CD4-positive, alpha-beta T cell treated with Interferon gamma for 1 hour (primary cell): Measurements from ENCODE around the gene PRKAG1.

ENCODE experiments used
- DNase-seq: peaks from one replicate; pipeline ENCODE4 v3.0.0-alpha.2; 2020

The PRKAG1 gene

DNA sequence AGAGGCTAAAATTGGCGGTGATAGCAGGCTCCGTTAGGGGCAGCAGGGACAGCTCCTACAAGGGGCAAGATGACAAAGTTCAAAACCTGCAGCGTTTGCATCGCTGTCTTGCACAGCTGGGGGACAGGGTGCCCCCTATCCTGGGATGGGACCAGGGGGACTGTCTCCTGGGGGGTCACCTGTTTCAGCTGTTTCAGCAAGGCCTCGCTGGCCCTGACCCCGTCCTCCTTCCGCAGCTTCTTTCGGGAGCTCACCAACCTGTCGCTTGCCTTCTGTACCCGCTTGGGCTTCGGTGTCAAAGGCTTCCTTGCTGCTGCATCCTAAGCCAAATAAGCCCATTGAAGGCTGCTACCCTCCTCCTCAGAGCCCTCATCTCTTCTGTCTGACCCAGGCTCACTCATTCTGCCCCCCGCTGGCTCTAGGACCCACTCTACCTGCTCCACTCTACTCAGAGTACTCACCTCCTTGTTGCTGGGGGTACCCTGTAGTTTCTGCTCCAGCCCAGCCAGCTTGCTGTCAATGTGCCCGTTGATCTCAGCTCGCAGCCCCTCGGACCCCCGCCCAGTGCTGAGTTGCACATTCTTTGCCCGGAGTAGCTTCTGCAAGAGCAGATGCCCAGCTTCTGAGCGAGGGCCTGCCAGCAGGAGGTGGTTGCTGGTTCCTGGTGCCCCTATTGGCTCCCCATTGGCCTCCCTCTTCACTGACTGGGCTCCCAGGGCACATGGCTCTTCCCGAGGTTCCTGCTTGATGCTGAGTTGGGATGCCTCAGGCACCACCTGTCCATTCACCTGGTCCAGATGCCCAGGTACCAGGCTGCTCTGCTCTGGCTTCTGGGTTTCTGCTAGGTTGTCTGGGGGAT lies 12.4 kb upstream of the PRKAG1 start:
- DNase-seq = no peak

DNA sequence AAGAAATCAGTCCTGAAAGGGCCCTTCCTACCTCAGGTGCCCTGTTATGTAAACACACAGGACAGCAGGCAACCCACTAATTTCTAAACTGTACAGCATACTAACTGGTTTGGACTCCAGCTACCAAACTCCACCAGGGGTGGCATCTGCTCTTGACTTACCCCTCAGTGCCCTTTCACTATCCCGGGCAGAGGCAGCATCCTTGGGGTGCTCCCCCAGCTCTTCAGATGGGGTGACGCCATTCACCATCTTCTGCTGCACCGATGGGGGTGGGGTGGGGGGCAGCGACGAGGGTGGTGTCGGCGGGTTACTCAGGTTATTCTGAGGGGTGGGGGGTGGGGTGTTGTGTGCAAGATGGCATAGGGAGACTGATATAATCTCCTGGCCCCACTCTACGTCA lies 11.5 kb upstream of the PRKAG1 start:
- no peak for DNase-seq

DNA sequence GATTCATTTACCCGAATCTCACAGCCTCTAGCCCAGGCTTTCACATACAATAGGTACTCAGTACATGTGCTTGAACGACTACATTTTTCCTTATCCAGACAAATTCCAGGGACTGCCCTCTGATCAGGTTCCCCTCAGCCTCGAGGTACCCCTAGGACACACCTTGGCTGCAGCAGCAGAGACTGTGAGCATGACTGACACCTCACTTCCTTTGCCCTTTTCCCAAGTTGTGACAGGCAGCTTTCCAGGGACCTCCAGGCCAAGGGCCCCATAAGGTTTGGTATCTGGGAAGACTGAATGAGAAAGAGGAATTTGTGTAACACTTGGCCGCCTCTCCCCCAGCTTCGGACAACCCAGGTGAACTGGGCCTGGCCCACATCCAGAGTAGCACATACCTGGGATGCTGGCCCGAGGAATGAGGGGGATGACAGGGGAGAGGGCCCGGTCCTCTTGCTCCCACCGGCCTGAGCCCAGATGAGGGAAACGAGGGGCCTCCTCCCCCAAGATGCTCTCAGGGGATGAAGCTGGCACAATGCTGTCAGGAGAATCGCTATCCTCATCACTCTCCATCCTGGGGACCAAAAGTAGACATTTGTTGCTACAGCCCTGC lies 10.2 kb upstream of the PRKAG1 start:
- DNase-seq = no peak

DNA sequence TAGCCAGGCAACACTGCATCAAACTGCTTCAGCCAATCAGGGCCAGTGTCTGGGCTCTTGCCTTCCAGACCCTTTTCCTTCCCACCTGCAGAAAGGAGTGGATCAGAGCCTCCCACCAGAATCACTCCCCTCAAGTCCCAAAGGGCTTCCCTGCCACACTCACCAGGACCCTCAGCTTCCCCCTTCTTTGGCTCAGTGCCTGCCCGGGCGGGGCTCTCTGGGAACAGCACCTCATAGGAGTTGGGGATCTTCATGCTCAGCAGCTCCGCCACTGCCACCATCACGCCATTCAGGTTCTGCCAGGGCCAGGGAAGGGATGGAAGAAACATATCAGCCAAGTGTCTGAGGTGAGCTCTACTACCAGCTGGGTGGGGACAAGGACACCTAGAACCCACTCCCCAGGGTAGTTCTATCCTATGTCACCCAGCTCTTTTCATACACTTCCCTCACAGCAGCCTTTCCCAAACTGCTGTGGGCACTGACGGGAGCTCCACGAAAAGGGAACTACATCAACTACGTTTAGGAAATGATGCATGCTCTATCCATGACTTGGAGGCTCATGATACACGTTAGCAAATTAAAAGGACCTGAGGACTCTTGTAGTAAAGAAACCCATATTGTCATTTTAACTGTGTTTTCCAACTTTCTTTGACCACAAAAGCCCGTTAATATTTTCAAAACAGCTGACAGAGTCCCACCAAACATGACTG lies 9.4 kb upstream of the PRKAG1 start:
- no peak for DNase-seq

DNA sequence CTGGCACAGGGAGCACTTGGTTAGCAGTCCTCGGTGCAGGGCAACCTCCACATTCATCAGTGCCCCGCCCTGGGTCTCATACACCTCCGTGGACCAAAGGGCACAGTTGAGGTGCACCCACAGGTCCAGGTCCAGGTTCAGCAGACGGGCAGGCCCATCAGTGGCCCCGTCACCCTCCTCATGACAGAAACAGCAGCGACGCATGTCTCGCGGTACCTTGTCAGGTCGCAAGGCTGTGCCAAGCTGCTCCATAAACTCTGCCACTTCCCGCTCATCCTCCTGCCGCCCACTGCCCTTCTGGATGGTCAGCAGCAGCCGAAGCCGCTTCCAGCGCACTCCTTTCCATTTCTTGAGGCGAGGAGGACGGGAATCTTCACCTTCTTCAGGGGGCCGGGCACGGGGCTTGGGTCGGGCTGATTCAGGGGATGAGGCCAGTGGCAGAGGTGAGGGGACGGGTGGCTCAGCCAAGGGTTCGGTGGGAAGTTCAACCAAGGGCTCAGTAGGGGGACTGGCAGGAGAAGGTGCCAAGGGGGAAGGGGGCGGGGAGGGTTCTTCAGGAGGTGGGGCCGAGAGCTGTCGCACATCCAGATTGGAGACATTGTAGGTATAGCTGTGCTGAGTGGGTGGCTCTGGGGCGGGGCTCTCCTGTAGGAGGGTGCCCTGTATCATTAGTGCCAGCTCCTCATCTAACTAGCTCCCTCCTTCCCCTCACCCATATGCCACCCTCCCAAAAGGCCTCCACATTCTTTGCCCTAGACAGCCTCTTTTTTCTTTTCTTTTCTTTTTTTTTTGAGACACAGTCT lies 8.3 kb upstream of the PRKAG1 start:
- no peak for DNase-seq

DNA sequence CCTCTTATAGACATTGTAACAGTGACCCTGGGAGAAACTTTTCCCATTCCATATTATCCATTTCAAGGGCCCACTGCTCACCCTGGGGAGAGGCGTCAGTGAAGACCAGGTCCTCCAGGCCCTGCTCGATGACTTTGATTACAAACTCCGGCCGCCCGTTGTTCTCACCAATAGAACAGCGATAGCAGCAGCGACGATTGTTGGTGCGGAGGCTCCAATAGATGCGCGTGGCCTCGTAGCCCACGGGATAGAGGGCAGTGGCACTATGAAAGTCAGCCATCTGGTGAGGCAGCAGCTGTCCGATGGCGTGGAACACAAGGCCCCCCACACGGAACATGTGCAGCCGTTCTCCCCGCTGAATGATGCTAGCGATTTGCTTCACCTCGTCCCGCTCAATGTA lies 7.5 kb upstream of the PRKAG1 start:
- DNase-seq = no peak

DNA sequence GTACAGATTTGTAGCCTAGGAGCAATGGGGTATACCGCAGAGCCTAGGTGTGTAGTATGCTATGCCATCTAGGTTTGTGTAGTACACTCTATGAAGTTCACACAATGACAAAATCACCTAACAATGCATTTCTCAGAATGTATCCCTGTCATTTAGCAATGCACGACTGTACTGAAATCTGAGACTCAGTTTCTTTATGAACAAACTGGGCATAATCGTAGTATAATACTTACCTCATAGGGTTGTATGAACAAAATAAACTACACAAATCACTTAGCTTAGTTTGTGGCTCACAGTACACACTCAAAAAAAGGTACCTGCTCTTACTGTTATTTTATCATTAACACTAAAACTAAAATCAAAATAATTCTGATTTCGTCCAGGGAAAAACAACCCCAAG lies 6.9 kb upstream of the PRKAG1 start:
- DNase-seq = no peak

DNA sequence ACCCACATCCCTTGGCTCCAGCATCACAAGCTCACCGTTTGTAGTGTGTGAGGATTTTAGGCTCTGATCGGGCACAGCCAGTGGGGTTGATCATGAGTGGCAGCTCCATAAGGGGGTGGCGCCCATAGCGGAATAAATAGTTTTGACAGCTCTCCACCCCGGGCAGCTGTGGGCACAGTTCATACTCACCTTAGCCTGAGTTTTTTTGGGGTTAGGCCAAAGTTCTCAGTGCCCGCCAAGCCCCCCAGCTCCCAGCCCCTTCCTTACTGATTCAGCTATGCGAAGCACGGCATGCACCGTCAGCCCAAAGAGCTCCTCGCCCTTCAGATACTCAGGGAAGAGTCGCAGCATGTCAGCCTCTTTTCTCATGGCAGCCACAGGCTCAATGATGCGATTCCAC lies 6.0 kb upstream of the PRKAG1 start:
- DNase-seq = no peak

DNA sequence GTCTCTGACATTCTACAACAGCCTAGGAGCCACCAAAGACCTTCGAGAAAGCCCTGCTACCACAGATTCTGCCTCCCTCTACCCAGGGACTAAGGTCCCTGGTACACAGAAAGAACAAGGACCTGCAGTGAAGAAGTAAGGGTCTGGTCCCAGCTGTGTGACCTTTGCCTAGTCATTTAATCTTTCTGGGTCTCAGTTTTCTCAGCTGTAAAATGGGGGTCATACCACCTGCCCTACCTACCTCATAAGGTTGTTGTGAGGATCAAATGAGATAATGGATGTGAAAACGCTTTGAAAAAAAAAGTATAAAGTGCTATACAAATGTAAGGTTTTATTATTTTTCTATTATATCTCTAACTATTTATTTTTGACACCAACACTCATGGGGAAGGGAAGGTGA lies 5.2 kb upstream of the PRKAG1 start:
- DNase-seq = no peak

DNA sequence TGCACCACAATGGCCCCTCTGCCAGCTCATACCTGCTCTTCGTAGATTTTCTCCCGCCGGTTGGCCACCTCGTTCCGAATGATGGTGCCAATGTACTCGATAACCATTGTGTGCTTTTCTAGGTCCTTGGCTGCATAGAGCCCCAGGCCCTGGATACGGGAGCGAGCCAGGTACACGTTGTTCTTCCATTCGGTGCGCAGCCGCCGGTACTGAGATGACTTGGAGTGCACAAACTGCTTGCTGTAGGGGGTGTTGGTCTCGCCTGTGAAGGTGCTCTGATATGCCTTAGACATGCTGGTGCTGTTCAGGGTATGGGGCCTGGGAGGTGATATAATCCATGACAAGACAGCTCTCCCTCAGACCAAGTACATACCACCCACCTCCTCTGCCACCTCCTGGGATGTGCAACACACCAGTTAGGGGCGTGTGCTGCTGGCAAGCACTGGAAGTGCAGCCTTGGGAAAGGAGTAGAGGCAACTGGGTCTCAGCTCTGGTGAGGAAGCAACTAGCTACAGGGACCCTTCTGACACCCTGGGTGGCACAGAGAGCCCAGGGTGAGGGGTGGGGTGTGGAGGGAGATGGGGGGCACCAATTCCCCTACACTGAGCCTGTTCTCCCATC lies 4.1 kb upstream of the PRKAG1 start:
- no peak for DNase-seq

DNA sequence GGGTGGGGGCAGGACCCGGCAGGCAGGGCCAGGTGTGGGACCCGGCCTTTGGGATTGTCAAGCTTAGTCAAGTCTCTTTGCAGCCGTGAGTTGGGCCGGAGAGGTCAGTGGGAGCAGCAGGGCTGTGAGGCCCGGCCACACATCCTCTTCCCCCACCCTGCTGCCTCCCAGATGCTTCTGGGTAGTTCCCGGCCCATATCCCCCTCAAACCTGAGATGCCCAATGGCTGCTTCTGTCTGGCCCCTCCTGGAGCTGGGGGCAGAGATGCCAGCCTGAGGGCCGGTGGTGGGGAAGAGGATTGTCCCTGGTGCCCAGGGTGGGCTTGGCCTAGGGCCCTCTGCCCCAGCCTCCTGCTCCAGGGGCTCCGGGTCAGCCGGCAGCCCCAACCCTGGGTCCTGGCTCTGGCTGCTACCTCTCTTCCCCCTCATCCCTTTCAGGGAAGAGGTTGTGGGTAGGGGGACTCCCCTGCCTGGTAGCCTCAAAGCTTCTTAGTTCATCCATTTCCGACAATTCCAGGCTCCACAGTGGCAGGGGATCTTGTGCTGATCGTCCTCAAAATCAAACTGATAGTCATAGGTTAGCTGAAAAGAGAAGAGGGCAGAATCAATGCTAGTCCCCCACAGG lies 2.8 kb upstream of the PRKAG1 start:
- DNase-seq = no peak

DNA sequence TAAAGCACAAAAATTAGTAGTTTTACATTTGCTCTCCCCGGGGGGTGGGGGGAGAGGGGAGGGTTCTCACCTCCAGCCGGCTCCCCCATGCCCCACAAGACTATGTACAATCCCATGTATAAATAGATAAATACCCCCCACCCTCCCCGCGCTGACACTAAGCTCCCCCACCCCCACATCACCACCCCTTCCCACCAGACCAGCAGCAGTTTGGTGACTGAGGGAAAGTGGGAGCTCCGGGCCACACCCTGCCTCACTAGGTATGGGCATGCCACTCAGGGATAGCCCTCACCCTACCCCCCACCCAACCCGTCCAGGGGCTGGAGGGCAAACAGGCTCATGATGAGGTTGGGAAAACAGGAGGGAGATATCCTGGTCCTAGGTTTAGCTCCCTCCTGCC lies 1.9 kb upstream of the PRKAG1 start:
- no peak for DNase-seq

DNA sequence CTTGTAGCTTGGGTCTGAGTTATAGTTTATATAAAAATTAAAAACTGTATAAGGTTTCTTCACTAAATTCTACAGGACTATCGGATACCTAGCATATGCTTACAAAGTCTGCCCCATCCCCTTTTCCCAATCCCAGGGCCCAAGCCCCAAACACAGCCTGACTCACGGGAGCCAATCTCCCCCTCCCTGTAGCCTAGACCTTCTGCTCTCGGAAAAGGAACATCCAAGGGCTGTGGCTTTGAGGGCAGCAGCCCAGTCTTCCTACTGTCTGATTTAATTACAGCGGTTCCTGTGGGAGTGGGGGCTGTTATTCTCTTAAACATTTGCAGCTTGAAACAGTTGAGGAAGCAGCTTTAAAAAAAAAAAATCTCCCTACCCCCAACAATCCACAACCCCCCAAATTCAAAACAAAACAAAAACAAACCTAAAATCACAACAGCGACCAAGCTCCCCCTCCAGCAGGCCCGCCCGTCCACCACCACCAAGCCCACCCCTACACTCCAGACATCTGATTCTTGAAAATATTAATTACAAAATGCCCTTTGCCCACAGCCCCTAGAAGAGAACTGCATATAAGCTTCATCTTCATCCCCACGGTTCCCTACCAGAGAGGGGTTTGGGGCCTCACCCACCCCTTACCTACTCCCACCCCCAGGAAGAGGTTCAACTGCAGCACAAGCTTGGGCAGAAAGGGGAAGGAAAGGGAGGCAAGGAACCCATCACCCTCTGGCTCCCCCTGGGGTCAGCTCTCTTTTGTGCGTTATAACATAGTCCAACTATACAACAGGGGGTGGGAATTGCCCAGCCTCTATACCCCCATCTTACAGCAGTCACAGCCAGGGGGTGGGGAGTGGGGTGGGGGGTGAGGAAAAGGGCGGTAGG lies 1.1 kb upstream of the PRKAG1 start:
- DNase-seq = peak; percentile 67

DNA sequence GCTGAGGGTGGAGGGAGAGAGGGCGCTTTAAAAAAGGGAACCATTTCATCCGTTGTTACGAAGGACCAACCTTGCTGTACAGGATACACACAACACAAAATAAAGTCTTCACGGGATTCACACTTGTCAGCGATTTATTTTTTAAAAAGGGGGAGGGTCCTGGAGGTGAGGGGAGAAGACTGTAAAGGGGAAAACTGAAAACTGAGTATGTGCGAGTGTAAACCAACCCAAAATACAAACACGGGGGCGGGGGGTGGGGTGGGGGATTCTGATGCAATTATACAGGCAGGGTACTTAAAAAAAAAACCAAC lies 499 bp upstream of the PRKAG1 start:
- no peak for DNase-seq

DNA sequence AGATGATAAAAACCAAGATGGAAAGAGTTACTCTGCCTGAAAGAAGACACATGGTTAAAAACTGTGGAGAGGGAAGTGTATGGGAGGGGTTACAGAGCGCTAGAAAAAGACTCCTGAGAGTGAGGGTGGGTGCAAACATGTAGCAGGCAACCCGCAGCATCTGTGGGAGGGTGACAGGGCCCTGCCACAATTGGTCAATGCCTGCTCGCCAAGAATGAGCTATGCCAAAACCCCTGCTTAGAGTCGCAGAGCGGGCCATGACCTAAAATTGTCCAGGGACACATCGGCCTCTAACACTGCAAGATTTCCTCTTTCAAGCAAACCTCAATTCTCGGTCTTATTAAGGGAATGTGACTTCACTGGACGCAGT lies 700 bp downstream of the PRKAG1 start:
- peak; percentile 42 for DNase-seq

DNA sequence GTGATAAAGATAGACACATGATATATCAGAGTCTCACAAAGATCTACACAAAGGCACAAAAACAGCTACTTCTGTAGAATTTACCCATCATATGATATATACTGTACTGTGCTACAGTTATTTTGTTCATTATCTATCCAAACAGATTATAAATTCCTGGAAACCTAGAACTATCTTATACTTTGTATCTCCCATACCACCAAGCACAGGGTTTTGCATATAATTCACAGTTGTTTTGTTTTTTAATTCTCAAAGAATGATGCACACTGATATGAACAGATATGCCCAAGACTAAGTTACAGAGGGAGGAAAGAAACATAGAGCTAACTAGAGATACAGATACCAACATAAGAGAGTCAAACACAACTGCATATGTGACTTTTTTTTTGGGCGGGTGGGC lies 3.4 kb downstream of the PRKAG1 start:
- no peak for DNase-seq

DNA sequence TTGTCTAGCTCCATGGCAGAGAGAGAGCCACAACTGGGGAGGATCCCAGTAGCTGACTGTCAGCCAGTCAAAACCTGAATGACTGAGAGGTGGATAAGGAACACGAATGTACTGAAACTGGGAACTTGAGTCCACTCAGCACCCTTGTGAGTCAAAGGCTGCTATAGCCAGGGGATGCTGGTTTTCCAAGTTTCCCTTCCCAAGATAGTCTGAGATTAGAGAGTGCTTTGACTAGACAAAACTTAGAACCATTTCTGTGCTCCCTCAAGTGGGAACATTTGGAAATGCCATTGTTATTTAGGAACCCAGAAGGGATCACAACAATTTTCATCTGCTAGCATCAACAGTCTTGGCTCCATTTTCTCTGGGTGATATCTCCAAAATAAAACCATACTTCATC lies 4.0 kb downstream of the PRKAG1 start:
- DNase-seq = no peak

DNA sequence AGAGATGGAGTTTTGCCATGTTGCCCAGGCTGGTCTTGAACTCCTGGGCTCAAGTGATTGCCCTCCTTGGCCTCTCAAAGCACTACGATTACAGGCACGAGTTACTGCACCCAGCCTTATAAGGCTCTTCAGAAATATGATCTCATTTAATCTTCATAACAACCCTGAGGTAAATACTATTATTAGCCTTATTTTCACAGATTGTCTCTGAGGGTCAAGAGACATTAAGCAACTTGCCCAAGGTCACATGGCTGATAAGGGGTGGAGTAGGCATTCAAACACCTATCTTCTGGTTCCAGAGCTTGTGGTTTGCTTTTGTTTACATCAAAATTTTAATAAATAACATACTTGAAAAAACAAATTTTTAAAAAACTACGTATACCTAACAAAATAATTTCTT lies 5.1 kb downstream of the PRKAG1 start:
- no peak for DNase-seq

DNA sequence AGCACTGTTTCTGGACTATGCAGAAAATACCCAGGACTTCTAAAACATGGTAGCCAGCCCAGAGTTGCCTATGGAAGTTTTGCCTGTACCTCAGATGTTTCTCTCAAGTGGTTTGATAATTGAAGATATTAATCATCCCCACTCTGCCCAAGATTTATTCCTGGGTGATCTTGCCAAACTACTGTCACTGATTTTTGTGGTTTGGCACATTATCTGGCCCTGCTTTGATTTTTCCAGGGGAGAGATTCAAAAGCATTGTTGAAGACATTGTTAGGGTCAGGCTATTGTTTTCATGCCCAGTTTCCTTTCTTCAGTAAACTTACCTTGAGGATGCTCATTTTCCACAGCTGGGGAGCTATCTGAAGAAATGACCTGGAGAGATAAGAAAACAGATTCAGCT lies 5.8 kb downstream of the PRKAG1 start:
- no peak for DNase-seq

DNA sequence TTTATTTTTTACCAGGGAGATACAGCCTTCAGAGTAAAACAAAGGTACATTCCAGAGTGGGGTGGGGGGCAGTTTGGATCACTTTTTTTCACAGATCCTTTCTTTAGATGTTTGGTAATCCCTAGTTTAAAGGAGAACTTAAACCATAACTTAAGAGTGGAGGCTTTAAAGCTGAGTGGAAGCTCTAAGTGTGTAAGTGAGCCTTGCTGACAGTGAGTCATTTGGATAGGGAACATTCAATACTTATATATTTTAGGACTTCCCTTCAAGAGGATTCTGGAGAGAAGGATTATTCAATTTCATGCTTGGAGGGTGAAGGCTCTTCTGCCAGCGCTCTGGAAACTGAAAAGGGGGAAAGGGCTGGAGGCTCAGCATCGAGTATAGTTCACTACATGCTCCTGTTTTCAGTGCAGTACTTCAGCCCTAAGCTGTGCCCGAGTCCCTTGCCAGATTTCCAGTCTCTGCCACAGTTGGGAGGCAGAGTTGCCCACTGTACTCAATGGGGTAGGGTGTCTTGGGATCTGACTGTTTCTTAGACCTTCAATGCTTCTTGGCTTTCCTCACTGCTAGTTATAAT lies 8.4 kb downstream of the PRKAG1 start:
- no peak for DNase-seq

DNA sequence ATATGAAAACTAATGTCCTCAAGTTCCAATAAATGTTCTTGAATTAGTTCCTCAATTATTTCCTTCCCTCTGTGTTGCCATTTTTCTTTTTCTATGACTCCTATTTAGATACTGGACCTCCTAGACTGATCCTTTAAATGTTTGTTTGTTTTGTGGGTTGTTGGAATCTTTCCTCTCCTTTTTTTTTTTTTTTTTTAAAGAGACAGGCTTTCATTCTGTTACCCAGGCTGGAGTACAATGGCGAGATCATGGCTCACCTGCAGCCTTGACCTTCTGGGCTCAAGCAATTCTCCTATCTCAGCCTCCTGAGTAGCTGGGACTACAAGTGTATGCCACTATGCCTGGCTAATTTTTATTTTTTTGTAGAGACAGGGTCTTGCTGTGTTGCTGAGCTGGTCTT lies 9.6 kb downstream of the PRKAG1 start:
- no peak for DNase-seq
